HCT116 (cell line): ENCODE data around the gene TAB3. TPM values are rescaled to one million over a fixed set of nuclear protein-coding genes. Genes with fewer than 3 reads are reported as not detected.

ENCODE experiments used
- ATAC-seq: fragments of 200-7000 bp; cut with Tn5 transposase; 2 replicates; pipeline ENCODE4 v1.9.1; 2020; ENCODE audit warnings: mild to moderate bottlenecking, moderate library complexity
- BruUV-seq: library from RNA; stranded (reverse); fragments of 400-500 nt; replicated peaks from 2 replicates; lab custom pipeline; 2021; lab: Mats Ljungman, UMichigan
- CTCF ChIA-PET: fragments of 300-600 bp; sonication (Branson Sonifier 250); formaldehyde crosslinking; loops from one replicate; lab custom pipeline; 2021; ENCODE audit warnings: antibody characterized with exemption; lab: Charles Lee
- POLR2A ChIA-PET: fragments of 300-600, 350-600 bp; sonication (Branson Sonifier 250); formaldehyde crosslinking; loops from one replicate; lab custom pipeline; 2021; ENCODE audit warnings: antibody characterized with exemption; lab: Charles Lee
- RAD21 ChIA-PET, 2 experiments: fragments of 300-600 bp; sonication (Branson Sonifier 250); formaldehyde crosslinking; loops; one replicate each; lab custom pipeline; 2023; ENCODE audit warnings: low total read pairs in 2 of 2; ENCODE audit not compliant: uncharacterized antibody in 2 of 2, unreplicated experiment in 2 of 2, low non-redundant PET in 1 of 2; lab: Charles Lee
- DNase-seq: peaks from one replicate; pipeline ENCODE4 v3.0.0-alpha.2; 2010; ENCODE audit warnings: low read depth, low spot score
- H2AFZ ChIP-seq: fragments of 200-600 bp; shearing (Covaris generic), sonication (generic); 2 replicates; pipeline ENCODE4 v1.6.1; 2017; ENCODE audit warnings: low read depth, mixed run types, mixed read lengths, antibody characterized with exemption, low read length; ENCODE audit not compliant: poor library complexity, severe bottlenecking
- H3K27ac ChIP-seq: 2 replicates; pipeline ENCODE4 v1.5.1; 2012; ENCODE audit warnings: low read depth, low read length
- H3K27me3 ChIP-seq: fragments of 200-600 bp; sonication (generic); 2 replicates; pipeline ENCODE4 v1.6.1; 2016; ENCODE audit warnings: mixed run types, low read length, mixed read lengths; ENCODE audit not compliant: insufficient read depth
- H3K36me3 ChIP-seq, 2 experiments: fragments of 200-500 bp in 1 of 2; fragments of 200-600 bp in 1 of 2; sonication (Bioruptor generic) in 1 of 2; sonication (generic) in 1 of 2; 2 replicates each; pipeline versions ENCODE4 v1.5.1 to v1.6.1; 2014 to 2016; ENCODE audit warnings: low read length in 2 of 2, inconsistent platforms in 1 of 2, mixed read lengths in 1 of 2, mixed run types in 1 of 2; ENCODE audit not compliant: insufficient read depth in 2 of 2, control insufficient read depth in 1 of 2
- H3K4me1 ChIP-seq, 2 experiments: fragments of 200-600 bp in 1 of 2; sonication (generic) in 1 of 2; 2 replicates each; pipeline versions ENCODE4 v1.5.1 to v1.6.1; 2012 to 2017; ENCODE audit warnings: low read length in 2 of 2, inconsistent platforms in 1 of 2, mild to moderate bottlenecking in 1 of 2, mixed read lengths in 1 of 2, mixed run types in 1 of 2, moderate library complexity in 1 of 2; ENCODE audit not compliant: insufficient read depth in 2 of 2, control insufficient read depth in 1 of 2
- H3K4me2 ChIP-seq: fragments of 200-600 bp; sonication (generic); 2 replicates; pipeline ENCODE4 v1.6.1; 2017; ENCODE audit warnings: mixed run types, low read length, mixed read lengths
- H3K4me3 ChIP-seq, 2 experiments: fragments of 200-600 bp in 1 of 2; sonication (generic) in 1 of 2; replicated peaks in 1 of 2; 2 replicates each; pipeline ENCODE4 v1.5.1; 2011 to 2016; ENCODE audit warnings: low read length in 2 of 2, control low read depth in 1 of 2, low read depth in 1 of 2, mild to moderate bottlenecking in 1 of 2, mixed read lengths in 1 of 2, mixed run types in 1 of 2
- H3K79me2 ChIP-seq: fragments of 200-600 bp; sonication (generic); 2 replicates; pipeline ENCODE4 v1.6.1; 2017; ENCODE audit warnings: mild to moderate bottlenecking, mixed run types, low read length, moderate library complexity, mixed read lengths; ENCODE audit not compliant: insufficient read depth
- H3K9ac ChIP-seq: fragments of 200-600 bp; sonication (generic); 2 replicates; pipeline ENCODE4 v1.6.1; 2016; ENCODE audit warnings: low read length, mixed read lengths
- H3K9me2 ChIP-seq: fragments of 200-600 bp; sonication (generic), shearing (Covaris generic); 2 replicates; pipeline ENCODE4 v1.6.1; 2017; ENCODE audit warnings: mixed run types, mild to moderate bottlenecking, moderate library complexity; ENCODE audit not compliant: insufficient read depth
- H3K9me3 ChIP-seq, 2 experiments: fragments of 200-500 bp in 1 of 2; fragments of 200-600 bp in 1 of 2; sonication (Bioruptor generic) in 1 of 2; sonication (generic) in 1 of 2; 2 replicates each; pipeline ENCODE4 v1.6.1; 2014 to 2017; ENCODE audit warnings: low read length in 2 of 2, mixed read lengths in 2 of 2, inconsistent platforms in 1 of 2, low read depth in 1 of 2, mild to moderate bottlenecking in 1 of 2, mixed run types in 1 of 2, moderate library complexity in 1 of 2; ENCODE audit not compliant: control insufficient read depth in 1 of 2, insufficient read depth in 1 of 2
- H4K20me1 ChIP-seq: fragments of 200-600 bp; sonication (generic), shearing (Covaris generic); 2 replicates; pipeline ENCODE4 v1.6.1; 2017; ENCODE audit warnings: mixed run types, mild to moderate bottlenecking, moderate library complexity; ENCODE audit not compliant: insufficient read depth
- CBX3 ChIP-seq: IDR thresholded peaks from 2 replicates; pipeline ENCODE4 v1.6.1; 2012; ENCODE audit warnings: low read depth
- ELF1 ChIP-seq: IDR thresholded peaks from 2 replicates; pipeline ENCODE4 v1.6.1; 2012; ENCODE audit warnings: low read depth, borderline replicate concordance
- EZH2 ChIP-seq: fragments of 200-600 bp; sonication (generic); IDR thresholded peaks from 2 replicates; pipeline ENCODE4 v1.6.1; 2017; ENCODE audit warnings: antibody characterized with exemption, mixed run types
- JUND ChIP-seq: IDR thresholded peaks from 2 replicates; pipeline ENCODE4 v1.6.1; 2012
- POLR2A ChIP-seq: IDR thresholded peaks from 2 replicates; pipeline ENCODE4 v1.7.0; 2011; ENCODE audit warnings: borderline replicate concordance; ENCODE audit not compliant: insufficient read depth, insufficient read length; ENCODE audit errors: extremely low read depth
- POLR2AphosphoS5 ChIP-seq: IDR thresholded peaks from 2 replicates; pipeline ENCODE4 v1.6.1; 2011; ENCODE audit warnings: mild to moderate bottlenecking, low read depth, low read length, moderate library complexity
- REST ChIP-seq: IDR thresholded peaks from 2 replicates; pipeline ENCODE4 v1.6.1; 2012; ENCODE audit warnings: low read depth
- SIN3A ChIP-seq: IDR thresholded peaks from 2 replicates; pipeline ENCODE4 v1.6.1; 2012; ENCODE audit warnings: low read depth
- SP1 ChIP-seq: IDR thresholded peaks from 2 replicates; pipeline ENCODE4 v1.6.1; 2012; ENCODE audit warnings: low read depth
- SRF ChIP-seq: IDR thresholded peaks from 2 replicates; pipeline ENCODE4 v1.6.1; 2012; ENCODE audit warnings: low read depth
- ZBTB33 ChIP-seq: IDR thresholded peaks from 2 replicates; pipeline ENCODE4 v1.6.1; 2011; ENCODE audit warnings: mild to moderate bottlenecking, low read length, moderate library complexity; ENCODE audit not compliant: insufficient replicate concordance; ENCODE audit errors: extremely low read depth
- ZFX ChIP-seq: fragments of 450-650 bp; IDR thresholded peaks from 2 replicates; pipeline ENCODE4 v1.6.1; 2017
- intact Hi-C: fragments of 100-400 bp; cut with micrococcal nuclease; formaldehyde crosslinking; loops from 2 replicates; pipeline ENCODE4 v1.10.0; 2022
- total RNA-seq: library from RNA; stranded (reverse); gene quantifications from one replicate; pipeline ENCODE4 v1.2.1, GENCODE V29; 2021; ENCODE audit not compliant: unreplicated experiment

The TAB3 gene
- total RNA-seq, 1 experiment from 2014 or later: 11.2 TPM

GRCh38 chrX:30806187-30806728 is 82.8 kb downstream of the TAB3 start (continued):
- no peak for TF ChIP-seq REST
- no peak for TF ChIP-seq EZH2

GRCh38 chrX:30804462-30804861 is 84.6 kb downstream of the TAB3 start:
- Histone ChIP-seq H3K36me3 (no peaks in the 10 kb centered on the region), H3K4me2 (no peak overlapping the region), H3K9me3 (no peaks in the 10 kb centered on the region), H3K27me3 (no peaks in the 10 kb centered on the region), H4K20me1 (no peaks in the 10 kb centered on the region), H2AFZ (no peak overlapping the region), H3K79me2 (no peaks in the 10 kb centered on the region), H3K4me3 (no peak overlapping the region), H3K27ac (no peak overlapping the region), H3K9me2 (no peaks in the 10 kb centered on the region), H3K9ac (no peak overlapping the region), H3K4me1 (no peaks in the 10 kb centered on the region)
- intact Hi-C loops: no loop called here
- ChIA-PET CTCF (no interaction called here), RAD21 (no interaction called here), POLR2A (no interaction called here)
- no peak for TF ChIP-seq ELF1
- no peak for TF ChIP-seq SIN3A
- no peak for TF ChIP-seq JUND
- no peak for TF ChIP-seq POLR2AphosphoS5
- no peak for TF ChIP-seq SRF
- no peak for TF ChIP-seq SP1
- no peak for TF ChIP-seq EZH2
- TF ChIP-seq ZFX: no peak
- TF ChIP-seq POLR2A: no peak
- TF ChIP-seq ZBTB33: no peak
- TF ChIP-seq CBX3: no peak
- no TSS peak for BruUV-seq
- ATAC-seq (no peak), DNase-seq (no peak)
